Liver (tissue), 9 donors: ENCODE data around the gene TEC. TPM values are rescaled to one million over a fixed set of nuclear protein-coding genes. Genes with fewer than 3 reads are reported as not detected.

Experiments used
- DNase-seq: peaks from one replicate; pipeline ENCODE4 v3.0.0-alpha.2; 2017; ENCODE audit warnings: low spot score
- H3K27ac ChIP-seq, 2 donors: one replicate each; pipeline ENCODE4 v1.7.0; 2013; ENCODE audit warnings: inconsistent platforms in 2 of 2, low read length in 2 of 2, control low read depth in 1 of 2, low read depth in 1 of 2, mild to moderate bottlenecking in 1 of 2
- H3K27me3 ChIP-seq, 4 donors: one replicate each; pipeline versions ENCODE4 v1.6.1 to v1.7.0; 2013; ENCODE audit warnings: low read length in 3 of 4, inconsistent platforms in 1 of 4, mild to moderate bottlenecking in 1 of 4, moderate library complexity in 1 of 4; ENCODE audit not compliant: control insufficient read depth in 4 of 4, insufficient read depth in 4 of 4
- H3K36me3 ChIP-seq, 4 donors: one replicate each; pipeline versions ENCODE4 v1.6.1 to v1.7.0; 2013; ENCODE audit warnings: low read length in 3 of 4, mild to moderate bottlenecking in 3 of 4, low read depth in 1 of 4, moderate library complexity in 1 of 4; ENCODE audit not compliant: control insufficient read depth in 4 of 4, insufficient read depth in 3 of 4
- H3K4me1 ChIP-seq, 4 donors: one replicate each; pipeline versions ENCODE4 v1.6.1 to v1.7.0; 2013; ENCODE audit warnings: low read length in 3 of 4, mild to moderate bottlenecking in 3 of 4, moderate library complexity in 1 of 4; ENCODE audit not compliant: control insufficient read depth in 4 of 4, insufficient read depth in 4 of 4
- H3K4me3 ChIP-seq, 3 donors: one replicate each; pipeline versions ENCODE4 v1.6.1 to v1.7.0; 2013; ENCODE audit warnings: low read length in 3 of 3, control low read depth in 1 of 3, low read depth in 1 of 3, mild to moderate bottlenecking in 1 of 3
- H3K9ac ChIP-seq, 2 donors: one replicate each; pipeline ENCODE4 v1.7.0; 2013; ENCODE audit warnings: low read length in 2 of 2, mild to moderate bottlenecking in 2 of 2, moderate library complexity in 2 of 2, control low read depth in 1 of 2, low read depth in 1 of 2
- H3K9me3 ChIP-seq, 4 donors: one replicate each; pipeline versions ENCODE4 v1.6.1 to v1.7.0; 2013; ENCODE audit warnings: low read length in 3 of 4; ENCODE audit not compliant: control insufficient read depth in 4 of 4
- ATF3 ChIP-seq: IDR thresholded peaks from 2 replicates; pipeline ENCODE4 v1.6.1; 2016; ENCODE audit warnings: antibody characterized with exemption
- EGR1 ChIP-seq, 2 donors: IDR thresholded peaks; 2 replicates each; pipeline ENCODE4 v1.6.1; 2016 to 2018; ENCODE audit warnings: antibody characterized with exemption in 2 of 2, low read depth in 2 of 2
- FOXA1 ChIP-seq: IDR thresholded peaks from 2 replicates; pipeline ENCODE4 v1.6.1; 2016; ENCODE audit warnings: antibody characterized with exemption
- FOXA2 ChIP-seq: IDR thresholded peaks from 2 replicates; pipeline ENCODE4 v1.6.1; 2016; ENCODE audit warnings: antibody characterized with exemption
- HNF4A ChIP-seq, 2 donors: conservative IDR thresholded peaks; 2 replicates each; pipeline ENCODE4 v1.6.1; 2016; ENCODE audit warnings: antibody characterized with exemption in 2 of 2, mild to moderate bottlenecking in 2 of 2
- HNF4G ChIP-seq: IDR thresholded peaks from 2 replicates; pipeline ENCODE4 v1.6.1; 2016; ENCODE audit warnings: antibody characterized with exemption
- MAX ChIP-seq: IDR thresholded peaks from 2 replicates; pipeline ENCODE4 v1.6.1; 2016; ENCODE audit warnings: antibody characterized with exemption
- NR2F2 ChIP-seq: IDR thresholded peaks from 2 replicates; pipeline ENCODE4 v1.6.1; 2016; ENCODE audit warnings: antibody characterized with exemption
- REST ChIP-seq: IDR thresholded peaks from 2 replicates; pipeline ENCODE4 v1.6.1; 2016; ENCODE audit warnings: antibody characterized with exemption, mild to moderate bottlenecking
- RXRA ChIP-seq, 2 donors: IDR thresholded peaks; 2 replicates each; pipeline ENCODE4 v1.6.1; 2017 to 2018; ENCODE audit warnings: antibody characterized with exemption in 2 of 2, mild to moderate bottlenecking in 1 of 2
- SP1 ChIP-seq: IDR thresholded peaks from 2 replicates; pipeline ENCODE4 v1.6.1; 2018; ENCODE audit warnings: antibody characterized with exemption, mild to moderate bottlenecking
- TAF1 ChIP-seq: conservative IDR thresholded peaks from 2 replicates; pipeline ENCODE4 v1.6.1; 2016; ENCODE audit warnings: antibody characterized with exemption, mild to moderate bottlenecking
- YY1 ChIP-seq: IDR thresholded peaks from 2 replicates; pipeline ENCODE4 v1.6.1; 2016; ENCODE audit warnings: antibody characterized with exemption, mild to moderate bottlenecking
- ZBTB33 ChIP-seq: IDR thresholded peaks from 2 replicates; pipeline ENCODE4 v1.6.1; 2016; ENCODE audit warnings: antibody characterized with exemption
- WGBS: extraction: QIAGEN DNeasy Blood & Tissue Kit; methylation state at CpG from one replicate; pipeline ENCODE4 v1.1.7; 2013; 5-methylcytosine and 5-hydroxymethylcytosine counted together
- polyA plus RNA-seq, 2 donors: library from polyadenylated mRNA; stranded (reverse) in 1 of 2; unstranded in 1 of 2; fragments of 200-250 nt in 1 of 2; fragments of >200 nt in 1 of 2; fragmentation: Nextera tagmentation in 1 of 2; extraction: Ambion mirVana in 1 of 2; gene quantifications; one replicate each; pipeline versions ENCODE4 v1.2.1 to v1.2.3, GENCODE V29; 2013 to 2015
- total RNA-seq, 2 donors: library from RNA; depleted of rRNA; stranded (reverse); fragments of >200 nt; gene quantifications; one replicate each; pipeline ENCODE4 v1.2.3, GENCODE V29; 2014
- donor health status: healthy.
- donor health status: healthy.
- donor health status: healthy.
- donor health status: healthy.
- donor health status: healthy.

The TEC gene
- total and polyA plus RNA-seq, 4 donors: 1.1 to 4.7 (median 2.0) TPM

- H3K9ac ChIP-seq: no peak overlapping the region
- H3K4me1 ChIP-seq: peaks cover 0 to 8% (median 3%) of the 10 kb centered on the region in 4 donors
- 98% methylated on average over 1 of the region's 1 CpG for WGBS
- no peak for DNase-seq
- no peaks in the 10 kb centered on the region for H3K9me3 ChIP-seq
- no peak overlapping the region for H3K4me3 ChIP-seq
- H3K27ac ChIP-seq: no peak overlapping the region
- TF ChIP-seq SP1 (no peak), YY1 (no peak), EGR1 (IDR thresholded peaks at IDR 0.05; ENCODE audit: low read depth in 2 of 2) (no peak), FOXA1 (no peak), FOXA2 (no peak), ZBTB33 (no peak), NR2F2 (no peak), MAX (no peak), ATF3 (no peak), RXRA (IDR thresholded peaks at IDR 0.05) (no peak)
- H3K27me3 ChIP-seq: no peaks in the 10 kb centered on the region
- H3K36me3 ChIP-seq: peaks cover 0 to under 1% (median 0%) of the 10 kb centered on the region in 4 donors
Measured at GRCh38 chr4:48216563-48216962, 53.1 kb downstream of the TEC start.

GRCh38 chr4:48215977-48216376 is 53.7 kb downstream of the TEC start:
- Histone ChIP-seq H3K9me3 (no peaks in the 10 kb centered on the region), H3K36me3 (no peaks in the 10 kb centered on the region), H3K9ac (no peak overlapping the region), H3K4me3 (no peak overlapping the region), H3K27ac (no peak overlapping the region), H3K4me1 (peaks cover 0 to 14% (median 6%) of the 10 kb centered on the region in 4 donors), H3K27me3 (no peaks in the 10 kb centered on the region)
- 97% methylated on average over 1 of the region's 1 CpG for WGBS
- no peak for DNase-seq
- TF ChIP-seq TAF1: no peak
- no peak for TF ChIP-seq YY1
- no peak for TF ChIP-seq FOXA2
- TF ChIP-seq NR2F2: no peak
- TF ChIP-seq EGR1 (IDR thresholded peaks at IDR 0.05; ENCODE audit: low read depth in 2 of 2): no peak
- TF ChIP-seq FOXA1: no peak
- TF ChIP-seq REST: no peak
- no peak for TF ChIP-seq HNF4A (conservative IDR thresholded peaks at IDR 0.05)
- TF ChIP-seq HNF4G: no peak
- TF ChIP-seq ZBTB33: no peak
